SK-N-SH (cell line): ENCODE results near the gene ABLIM2. TPM values are rescaled to one million over a fixed set of nuclear protein-coding genes. Genes with fewer than 3 reads are reported as not detected.

ENCODE experiments used
- CTCF ChIA-PET: fragments of 300-600, 350-600 bp; formaldehyde crosslinking; extraction: SDS; loops from one replicate; lab custom pipeline; 2021; lab: Yijun Ruan, JAX
- POLR2A ChIA-PET: fragments of 350-600 bp; sonication (Branson Sonifier 250); formaldehyde crosslinking; extraction: SDS; loops from one replicate; lab custom pipeline; 2020; ENCODE audit warnings: antibody characterized with exemption, inconsistent platforms; lab: Yijun Ruan, JAX
- DNase-seq: peaks from one replicate; pipeline ENCODE4 v3.0.0; 2012
- H2AFZ ChIP-seq: fragments of 200-600 bp; sonication (generic); 2 replicates; pipeline ENCODE4 v1.8.1; 2016; ENCODE audit warnings: antibody characterized with exemption, mild to moderate bottlenecking, low read depth
- H3F3A ChIP-seq: fragments of 200-600 bp; sonication (generic); replicated peaks from 2 replicates; pipeline ENCODE3; 2016; ENCODE audit warnings: antibody characterized with exemption, mild to moderate bottlenecking; ENCODE audit not compliant: insufficient read depth
- H3K27ac ChIP-seq, 2 experiments: fragments of 200-500 bp in 1 of 2; fragments of 200-600 bp in 1 of 2; sonication (Bioruptor generic) in 1 of 2; sonication (generic), shearing (Covaris generic) in 1 of 2; 2 replicates each; pipeline versions ENCODE4 v1.5.1 to v1.6.1; 2014 to 2016; ENCODE audit warnings: low read depth in 2 of 2, inconsistent platforms in 1 of 2, low read length in 1 of 2, mild to moderate bottlenecking in 1 of 2, mixed read lengths in 1 of 2
- H3K27me3 ChIP-seq: fragments of 200-600 bp; sonication (generic), shearing (Covaris generic); 2 replicates; pipeline ENCODE4 v1.6.1; 2016; ENCODE audit warnings: mixed run types; ENCODE audit not compliant: insufficient read depth
- H3K36me3 ChIP-seq, 2 experiments: fragments of 200-500 bp in 1 of 2; fragments of 200-600 bp in 1 of 2; sonication (Bioruptor generic) in 1 of 2; sonication (generic) in 1 of 2; replicated peaks in 1 of 2; 2 replicates each; pipeline versions ENCODE3 to v1.5.1; 2014 to 2016; ENCODE audit warnings: low read length in 1 of 2, mild to moderate bottlenecking in 1 of 2; ENCODE audit not compliant: insufficient read depth in 2 of 2, control insufficient read depth in 1 of 2
- H3K4me1 ChIP-seq, 2 experiments: fragments of 200-500 bp in 1 of 2; fragments of 200-600 bp in 1 of 2; sonication (Bioruptor generic) in 1 of 2; sonication (generic), shearing (Covaris generic) in 1 of 2; 2 replicates each; pipeline versions ENCODE4 v1.5.1 to v1.6.1; 2014 to 2016; ENCODE audit warnings: low read depth in 1 of 2, low read length in 1 of 2, mixed run types in 1 of 2; ENCODE audit not compliant: insufficient read depth in 2 of 2, control insufficient read depth in 1 of 2
- H3K4me2 ChIP-seq: fragments of 200-600 bp; sonication (generic), shearing (Covaris generic); 2 replicates; pipeline ENCODE4 v1.6.1; 2017; ENCODE audit warnings: mixed run types
- H3K4me3 ChIP-seq, 2 experiments: fragments of 200-500 bp in 1 of 2; fragments of 200-600 bp in 1 of 2; sonication (Bioruptor generic) in 1 of 2; sonication (generic), shearing (Covaris generic) in 1 of 2; 2 replicates each; pipeline versions ENCODE4 v1.5.1 to v1.8.1; 2014 to 2016; ENCODE audit warnings: low read depth in 2 of 2, inconsistent platforms in 1 of 2, low read length in 1 of 2, mild to moderate bottlenecking in 1 of 2, mixed read lengths in 1 of 2, moderate library complexity in 1 of 2
- H3K79me2 ChIP-seq: fragments of 200-600 bp; sonication (generic); 2 replicates; pipeline ENCODE4 v1.8.1; 2017; ENCODE audit warnings: mild to moderate bottlenecking; ENCODE audit not compliant: insufficient read depth
- H3K9ac ChIP-seq: fragments of 200-600 bp; sonication (generic); 2 replicates; pipeline ENCODE4 v1.6.1; 2017; ENCODE audit warnings: mixed run types
- H3K9me2 ChIP-seq: fragments of 200-600 bp; sonication (generic); 2 replicates; pipeline ENCODE4 v1.6.1; 2017; ENCODE audit warnings: mixed run types
- H3K9me3 ChIP-seq: fragments of 200-600 bp; sonication (generic); 2 replicates; pipeline ENCODE4 v1.6.1; 2017; ENCODE audit warnings: mixed run types, mild to moderate bottlenecking, moderate library complexity
- H4K20me1 ChIP-seq: fragments of 200-600 bp; sonication (generic); 2 replicates; pipeline ENCODE4 v1.6.1; 2017; ENCODE audit warnings: mild to moderate bottlenecking, mixed run types; ENCODE audit not compliant: insufficient read depth
- ELF1 ChIP-seq: IDR thresholded peaks from 2 replicates; pipeline ENCODE4 v1.4.0; 2012
- EP300 ChIP-seq, 2 experiments: IDR thresholded peaks; 2 replicates each; pipeline versions ENCODE4 v1.4.0 to v1.6.1; 2012; ENCODE audit warnings: borderline replicate concordance in 1 of 2, low read depth in 1 of 2, low read length in 1 of 2
- EZH2phosphoT487 ChIP-seq: fragments of 200-600 bp; sonication (generic); IDR thresholded peaks from 2 replicates; pipeline ENCODE4 v1.6.1; 2017; ENCODE audit warnings: low read depth, mixed run types, mild to moderate bottlenecking, antibody characterized with exemption, moderate library complexity, borderline replicate concordance
- FOSL2 ChIP-seq: IDR thresholded peaks from 2 replicates; pipeline ENCODE4 v1.4.0; 2012; ENCODE audit warnings: low read depth, mild to moderate bottlenecking, moderate library complexity, borderline replicate concordance
- FOXJ3 ChIP-seq: sonication (generic); formaldehyde crosslinking; IDR thresholded peaks from 2 replicates; pipeline ENCODE4 v1.5.1; 2020; ENCODE audit warnings: mild to moderate bottlenecking, missing genetic modification reagents
- FOXM1 ChIP-seq: IDR thresholded peaks from 2 replicates; pipeline ENCODE4 v1.4.0; 2012; ENCODE audit warnings: low read depth, mild to moderate bottlenecking
- GABPA ChIP-seq: IDR thresholded peaks from 2 replicates; pipeline ENCODE4 v1.4.0; 2012; ENCODE audit warnings: low read depth, mild to moderate bottlenecking
- GATA2 ChIP-seq: sonication (generic); formaldehyde crosslinking; IDR thresholded peaks from 2 replicates; pipeline ENCODE4 v1.5.0; 2020; ENCODE audit warnings: mild to moderate bottlenecking, missing genetic modification reagents
- JUND ChIP-seq: IDR thresholded peaks from 2 replicates; pipeline ENCODE4 v1.4.0; 2012
- MEF2A ChIP-seq: IDR thresholded peaks from 2 replicates; pipeline ENCODE4 v1.4.0; 2012; ENCODE audit warnings: low read depth, borderline replicate concordance
- MXI1 ChIP-seq: IDR thresholded peaks from 2 replicates; pipeline ENCODE4 v1.6.1; 2012; ENCODE audit warnings: mild to moderate bottlenecking, low read depth, low read length, improper control_type of control experiment
- NFIC ChIP-seq: IDR thresholded peaks from 2 replicates; pipeline ENCODE4 v1.4.0; 2012; ENCODE audit warnings: borderline replicate concordance
- NRF1 ChIP-seq: IDR thresholded peaks from 2 replicates; pipeline ENCODE4 v1.6.1; 2012; ENCODE audit warnings: low read depth, mild to moderate bottlenecking, low read length
- POLR2AphosphoS5 ChIP-seq: IDR thresholded peaks from 2 replicates; pipeline ENCODE4 v1.6.1; 2012; ENCODE audit warnings: low read depth, low read length
- RCOR1 ChIP-seq: fragments of 150-350 bp; IDR thresholded peaks from 2 replicates; pipeline ENCODE4 v1.6.1; 2017; ENCODE audit warnings: antibody characterized with exemption, low read length
- RFX5 ChIP-seq: IDR thresholded peaks from 2 replicates; pipeline ENCODE4 v1.6.1; 2012; ENCODE audit warnings: mild to moderate bottlenecking, improper control_type of control experiment, low read length
- SIN3A ChIP-seq: IDR thresholded peaks from 2 replicates; pipeline ENCODE4 v1.6.1; 2012; ENCODE audit warnings: low read depth, mild to moderate bottlenecking, low read length, moderate library complexity, borderline replicate concordance
- SMC3 ChIP-seq: IDR thresholded peaks from 2 replicates; pipeline ENCODE4 v1.6.1; 2012; ENCODE audit warnings: low read depth, low read length, improper control_type of control experiment
- TCF12 ChIP-seq: IDR thresholded peaks from 2 replicates; pipeline ENCODE4 v1.4.0; 2012
- WGBS: methylation state at CpG from one replicate; pipeline ENCODE4 v1.1.6; 2017; ENCODE audit warnings: low lambda C conversion rate; 5-methylcytosine and 5-hydroxymethylcytosine counted together
- polyA plus RNA-seq, 3 experiments: library from polyadenylated mRNA; depleted of rRNA; stranded (reverse); fragments of >200 nt; gene quantifications; 2 replicates each; pipeline ENCODE4 v1.2.3, GENCODE V29; 2012
- TF ChIP-seq, protein P1 (sequence below): IDR thresholded peaks from 2 replicates; pipeline ENCODE4; 2012
- TF ChIP-seq, protein P2 (sequence below): IDR thresholded peaks from 2 replicates; pipeline ENCODE4 v1.4.0; 2012; ENCODE audit warnings: low read depth, borderline replicate concordance
- TF ChIP-seq, protein P3 (sequence below): IDR thresholded peaks from 2 replicates; pipeline ENCODE4 v1.6.1; 2012; ENCODE audit warnings: mild to moderate bottlenecking, low read depth, low read length, moderate library complexity
- TF ChIP-seq, protein P4 (sequence below): fragments of 150-350 bp; IDR thresholded peaks from 2 replicates; pipeline ENCODE4 v1.6.1; 2016; ENCODE audit warnings: mild to moderate bottlenecking, low read depth, low read length

Gene ABLIM2
- polyA plus RNA-seq, 1 of the 3 experiments (the other 2 are of a cell fraction): 0.53 TPM

DNA sequence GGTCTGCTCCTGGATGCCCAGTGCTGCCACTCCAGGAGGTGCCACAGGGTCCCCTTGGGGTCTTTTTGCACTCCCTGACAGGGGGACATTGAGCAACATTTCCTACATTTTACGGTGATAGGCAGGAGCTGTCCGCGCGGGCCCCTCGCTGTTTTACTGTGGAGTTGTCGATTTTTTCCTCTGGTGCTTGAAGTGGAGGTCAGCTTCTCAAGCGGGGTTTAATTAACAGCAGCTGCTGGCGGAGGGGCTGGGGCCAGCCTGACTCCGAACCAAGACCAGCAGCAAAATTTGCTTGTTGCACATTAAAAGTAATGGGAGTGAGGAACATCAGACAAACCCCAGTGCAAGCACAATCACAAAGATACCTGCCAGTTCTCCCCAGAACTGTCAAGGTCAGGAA, 27.3 kb upstream of the ABLIM2 start:
- H3K4me1 ChIP-seq: peaks cover 0 to 20% of the 10 kb centered on the region in 2 experiments; a peak in 1 of 4 replicates

DNA sequence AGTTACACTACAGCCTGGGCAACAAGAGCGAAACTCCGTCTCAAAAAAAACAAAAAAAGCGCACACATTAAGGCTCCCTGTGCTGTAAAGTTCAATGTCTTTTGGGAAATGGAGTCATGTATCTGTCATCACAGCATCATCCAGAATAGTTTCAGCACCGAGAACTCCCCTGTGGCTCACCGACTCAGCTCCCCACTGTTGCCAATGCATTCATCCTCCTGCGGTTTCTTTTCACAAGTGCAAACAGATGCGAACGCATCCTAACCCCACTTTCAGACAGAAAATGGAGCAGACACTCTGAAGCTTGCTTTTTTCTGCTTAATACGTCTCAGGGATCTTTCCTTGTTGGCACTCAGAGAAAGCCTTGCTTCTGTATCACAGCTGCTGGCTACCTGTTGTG, 26.7 kb upstream of the ABLIM2 start:
- Histone ChIP-seq H4K20me1 (no peaks in the 10 kb centered on the region), H3K27me3 (no peaks in the 10 kb centered on the region; the same call in 1 of the 2 replicates), H3K27ac (no peak overlapping the region), H3K9ac (no peak overlapping the region), H3K4me3 (no peak overlapping the region), H2AFZ (no peak overlapping the region), H3K79me2 (no peaks in the 10 kb centered on the region), H3K4me2 (no peak overlapping the region), H3K9me2 (no peaks in the 10 kb centered on the region), H3K9me3 (no peaks in the 10 kb centered on the region), H3K36me3 (no peaks in the 10 kb centered on the region), H3F3A (no peaks in the 10 kb centered on the region), H3K4me1 (peaks cover 0 to 20% of the 10 kb centered on the region in 2 experiments; a peak in 1 of 4 replicates)
- ChIA-PET CTCF (interaction anchor here (1.0 to 1.5 kb wide), 5 partner anchors 9 to 217 kb away, joined by 3 to 6 read pairs (median 3); no protein-coding TSS in a partner anchor), POLR2A (no interaction called here)
- DNase-seq: no peak
- TF ChIP-seq FOXJ3 (no peak), MEF2A (no peak), FOSL2 (no peak), JUND (no peak), GABPA (no peak), RCOR1 (no peak), EZH2phosphoT487 (no peak), GATA2 (CRISPR knock-in tag) (no peak), NRF1 (no peak), RFX5 (no peak), TCF12 (no peak), NFIC (no peak), SMC3 (no peak), POLR2AphosphoS5 (no peak), FOXM1 (no peak)
- TF ChIP-seq, protein P1, sequence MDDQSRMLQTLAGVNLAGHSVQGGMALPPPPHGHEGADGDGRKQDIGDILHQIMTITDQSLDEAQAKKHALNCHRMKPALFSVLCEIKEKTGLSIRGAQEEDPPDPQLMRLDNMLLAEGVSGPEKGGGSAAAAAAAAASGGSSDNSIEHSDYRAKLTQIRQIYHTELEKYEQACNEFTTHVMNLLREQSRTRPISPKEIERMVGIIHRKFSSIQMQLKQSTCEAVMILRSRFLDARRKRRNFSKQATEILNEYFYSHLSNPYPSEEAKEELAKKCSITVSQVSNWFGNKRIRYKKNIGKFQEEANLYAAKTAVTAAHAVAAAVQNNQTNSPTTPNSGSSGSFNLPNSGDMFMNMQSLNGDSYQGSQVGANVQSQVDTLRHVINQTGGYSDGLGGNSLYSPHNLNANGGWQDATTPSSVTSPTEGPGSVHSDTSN: no peak
- TF ChIP-seq, protein P2, sequence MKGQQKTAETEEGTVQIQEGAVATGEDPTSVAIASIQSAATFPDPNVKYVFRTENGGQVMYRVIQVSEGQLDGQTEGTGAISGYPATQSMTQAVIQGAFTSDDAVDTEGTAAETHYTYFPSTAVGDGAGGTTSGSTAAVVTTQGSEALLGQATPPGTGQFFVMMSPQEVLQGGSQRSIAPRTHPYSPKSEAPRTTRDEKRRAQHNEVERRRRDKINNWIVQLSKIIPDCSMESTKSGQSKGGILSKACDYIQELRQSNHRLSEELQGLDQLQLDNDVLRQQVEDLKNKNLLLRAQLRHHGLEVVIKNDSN: no peak
- 70% methylated on average over 9 of the region's 9 CpGs for WGBS

More for the DNA sequence above, 27.3 kb upstream of the ABLIM2 start:
- H3K79me2 ChIP-seq: no peaks in the 10 kb centered on the region
- no peak overlapping the region for H3K4me3 ChIP-seq
- no peaks in the 10 kb centered on the region; the same call in 1 of the 2 replicates for H3K27me3 ChIP-seq
- WGBS: 71% methylated on average over 9 of the region's 9 CpGs
- CTCF ChIA-PET: interaction anchor here (0.7 to 1.5 kb wide), 6 partner anchors 9 to 217 kb away, joined by 3 to 6 read pairs (median 3); no protein-coding TSS in a partner anchor
- H3K9me3 ChIP-seq: no peaks in the 10 kb centered on the region
- H3K36me3 ChIP-seq: no peaks in the 10 kb centered on the region
- H3K9me2 ChIP-seq: no peaks in the 10 kb centered on the region
- H2AFZ ChIP-seq: no peak overlapping the region
- TF ChIP-seq, protein P3, sequence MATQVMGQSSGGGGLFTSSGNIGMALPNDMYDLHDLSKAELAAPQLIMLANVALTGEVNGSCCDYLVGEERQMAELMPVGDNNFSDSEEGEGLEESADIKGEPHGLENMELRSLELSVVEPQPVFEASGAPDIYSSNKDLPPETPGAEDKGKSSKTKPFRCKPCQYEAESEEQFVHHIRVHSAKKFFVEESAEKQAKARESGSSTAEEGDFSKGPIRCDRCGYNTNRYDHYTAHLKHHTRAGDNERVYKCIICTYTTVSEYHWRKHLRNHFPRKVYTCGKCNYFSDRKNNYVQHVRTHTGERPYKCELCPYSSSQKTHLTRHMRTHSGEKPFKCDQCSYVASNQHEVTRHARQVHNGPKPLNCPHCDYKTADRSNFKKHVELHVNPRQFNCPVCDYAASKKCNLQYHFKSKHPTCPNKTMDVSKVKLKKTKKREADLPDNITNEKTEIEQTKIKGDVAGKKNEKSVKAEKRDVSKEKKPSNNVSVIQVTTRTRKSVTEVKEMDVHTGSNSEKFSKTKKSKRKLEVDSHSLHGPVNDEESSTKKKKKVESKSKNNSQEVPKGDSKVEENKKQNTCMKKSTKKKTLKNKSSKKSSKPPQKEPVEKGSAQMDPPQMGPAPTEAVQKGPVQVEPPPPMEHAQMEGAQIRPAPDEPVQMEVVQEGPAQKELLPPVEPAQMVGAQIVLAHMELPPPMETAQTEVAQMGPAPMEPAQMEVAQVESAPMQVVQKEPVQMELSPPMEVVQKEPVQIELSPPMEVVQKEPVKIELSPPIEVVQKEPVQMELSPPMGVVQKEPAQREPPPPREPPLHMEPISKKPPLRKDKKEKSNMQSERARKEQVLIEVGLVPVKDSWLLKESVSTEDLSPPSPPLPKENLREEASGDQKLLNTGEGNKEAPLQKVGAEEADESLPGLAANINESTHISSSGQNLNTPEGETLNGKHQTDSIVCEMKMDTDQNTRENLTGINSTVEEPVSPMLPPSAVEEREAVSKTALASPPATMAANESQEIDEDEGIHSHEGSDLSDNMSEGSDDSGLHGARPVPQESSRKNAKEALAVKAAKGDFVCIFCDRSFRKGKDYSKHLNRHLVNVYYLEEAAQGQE: no peak
- TF ChIP-seq GABPA: no peak
- TF ChIP-seq TCF12: no peak
- TF ChIP-seq SIN3A: no peak
- TF ChIP-seq, protein P4, sequence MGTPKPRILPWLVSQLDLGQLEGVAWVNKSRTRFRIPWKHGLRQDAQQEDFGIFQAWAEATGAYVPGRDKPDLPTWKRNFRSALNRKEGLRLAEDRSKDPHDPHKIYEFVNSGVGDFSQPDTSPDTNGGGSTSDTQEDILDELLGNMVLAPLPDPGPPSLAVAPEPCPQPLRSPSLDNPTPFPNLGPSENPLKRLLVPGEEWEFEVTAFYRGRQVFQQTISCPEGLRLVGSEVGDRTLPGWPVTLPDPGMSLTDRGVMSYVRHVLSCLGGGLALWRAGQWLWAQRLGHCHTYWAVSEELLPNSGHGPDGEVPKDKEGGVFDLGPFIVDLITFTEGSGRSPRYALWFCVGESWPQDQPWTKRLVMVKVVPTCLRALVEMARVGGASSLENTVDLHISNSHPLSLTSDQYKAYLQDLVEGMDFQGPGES: no peak
- no peak for TF ChIP-seq MXI1
- no peak for TF ChIP-seq EP300 (IDR thresholded peaks at IDR 0.05; ENCODE audit: borderline replicate concordance in 1 of 2, low read depth in 1 of 2, low read length in 1 of 2)
- TF ChIP-seq ELF1: no peak
- H3K4me2 ChIP-seq: no peak overlapping the region
- no peaks in the 10 kb centered on the region for H3F3A ChIP-seq
- no peak overlapping the region for H3K9ac ChIP-seq
- POLR2A ChIA-PET: no interaction called here
- peak; percentile 59 for DNase-seq
- H3K27ac ChIP-seq: no peak overlapping the region
- H4K20me1 ChIP-seq: no peaks in the 10 kb centered on the region
